ENCODE results near the gene LIMS1. TPM values are rescaled to one million over a fixed set of nuclear protein-coding genes. Genes with fewer than 3 reads are reported as not detected.
A peak's percentile ranks its signal among the peaks of the same experiment; 100 is the strongest.

LIMS1 gene
- polyA plus RNA-seq, 3 donors = 44.0 to 130 (median 124) TPM

GRCh38 chr2:108571286-108571685 lies 37.0 kb downstream of the LIMS1 start:
- Histone ChIP-seq H3K27ac (ENCODE audit: low read depth in 1 of 2, low read length in 2 of 2) (no peak overlapping the region), H3K4me3 (replicated peaks in 1 of 3; ENCODE audit: low read depth in 2 of 3, low read length in 3 of 3) (no peak overlapping the region), H3K4me1 (ENCODE audit: control insufficient read depth in 1 of 2, insufficient read depth in 2 of 2, low read length in 2 of 2) (peaks cover 7 to 26% of the 10 kb centered on the region in 2 donors), H3K36me3 (replicated peaks in 1 of 2; ENCODE audit: control insufficient read depth in 1 of 2, insufficient read depth in 2 of 2, low read length in 2 of 2) (no peaks in the 10 kb centered on the region), H2AFZ (ENCODE audit: insufficient read depth, low read depth, low read length, poor library complexity, severe bottlenecking) (no peak overlapping the region), H3K9me3 (replicated peaks in 1 of 2; ENCODE audit: control insufficient read depth in 1 of 2, insufficient read depth in 1 of 2, low read length in 2 of 2) (no peaks in the 10 kb centered on the region), H4K20me1 (ENCODE audit: insufficient read depth, low read length) (peaks cover 39% of the 10 kb centered on the region), H3K79me2 (ENCODE audit: insufficient read depth, low read length) (peaks cover 77% of the 10 kb centered on the region), H3K9ac (ENCODE audit: insufficient read depth, low read length, poor library complexity, severe bottlenecking) (no peak overlapping the region), H3K27me3 (ENCODE audit: control insufficient read depth in 2 of 2, insufficient read depth in 2 of 2, low read length in 2 of 2) (no peaks in the 10 kb centered on the region), H3K4me2 (replicated peaks; ENCODE audit: extremely low read depth, low read length, poor library complexity, severe bottlenecking) (no peak overlapping the region)
- no peak for TF ChIP-seq CTCF (IDR thresholded peaks at IDR 0.05)
- peaks cover 42% of the 10 kb centered on the region for H3K4me1 Mint-ChIP-seq
- WGBS (ENCODE audit: insufficient coverage) = no CpG with 5 or more reads among the region's 3 CpGs
- H3K9me3 Mint-ChIP-seq = no peaks in the 10 kb centered on the region
- no peak overlapping the region for H3K27ac Mint-ChIP-seq
- no peak overlapping the region for H3K4me3 Mint-ChIP-seq
- no peaks in the 10 kb centered on the region for H3K36me3 Mint-ChIP-seq
- intact Hi-C loops (cut with micrococcal nuclease) = no loop called here
- DNase-seq = no peak
- H3K27me3 Mint-ChIP-seq (ENCODE audit: low read depth in 3 of 3) = no peaks in the 10 kb centered on the region

DNA sequence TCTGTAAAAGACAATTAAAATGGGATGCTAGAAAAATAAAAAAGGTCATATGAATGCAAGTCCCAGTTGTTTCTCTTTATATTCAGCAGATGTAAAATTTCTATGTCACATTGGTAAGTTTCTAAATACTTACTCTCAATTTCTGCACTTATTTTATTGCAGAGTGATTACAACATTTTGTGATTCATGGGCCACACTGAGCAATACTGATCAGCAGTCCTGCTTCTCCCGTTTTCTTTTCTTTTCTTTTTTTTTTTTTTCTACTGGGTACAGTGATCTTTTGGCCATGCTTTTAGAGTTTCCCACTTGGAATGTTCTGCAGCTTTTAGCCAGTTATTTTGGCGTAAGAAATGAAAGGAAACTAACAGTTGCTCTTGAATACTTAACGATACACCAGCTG lies 38.8 kb downstream of the LIMS1 start:
- no peak for TF ChIP-seq CTCF (IDR thresholded peaks at IDR 0.05)
- no peaks in the 10 kb centered on the region for H3K27me3 Mint-ChIP-seq (ENCODE audit: low read depth in 3 of 3)
- intact Hi-C loops (cut with micrococcal nuclease) = no loop called here
- H3K4me1 Mint-ChIP-seq = peaks cover 38% of the 10 kb centered on the region
- no peak overlapping the region for H2AFZ ChIP-seq (ENCODE audit: insufficient read depth, low read depth, low read length, poor library complexity, severe bottlenecking)
- WGBS (ENCODE audit: insufficient coverage) = 100% methylated on average over 1 of the region's 3 CpGs
- H3K36me3 Mint-ChIP-seq = no peaks in the 10 kb centered on the region
- H3K9ac ChIP-seq (ENCODE audit: insufficient read depth, low read length, poor library complexity, severe bottlenecking) = no peak overlapping the region
- H3K27ac Mint-ChIP-seq = peak overlapping the region in 5 of 7 donors; percentile 13 to 73 (median 70)
- no peak overlapping the region for H3K4me3 Mint-ChIP-seq
- no peaks in the 10 kb centered on the region for H3K9me3 Mint-ChIP-seq
- H4K20me1 ChIP-seq (ENCODE audit: insufficient read depth, low read length) = peaks cover 39% of the 10 kb centered on the region
- H3K4me2 ChIP-seq (replicated peaks; ENCODE audit: extremely low read depth, low read length, poor library complexity, severe bottlenecking) = no peak overlapping the region
- H3K27me3 ChIP-seq (ENCODE audit: control insufficient read depth in 2 of 2, insufficient read depth in 2 of 2, low read length in 2 of 2) = no peaks in the 10 kb centered on the region
- no peaks in the 10 kb centered on the region for H3K9me3 ChIP-seq (replicated peaks in 1 of 2; ENCODE audit: control insufficient read depth in 1 of 2, insufficient read depth in 1 of 2, low read length in 2 of 2)
- H3K36me3 ChIP-seq (replicated peaks in 1 of 2; ENCODE audit: control insufficient read depth in 1 of 2, insufficient read depth in 2 of 2, low read length in 2 of 2) = no peaks in the 10 kb centered on the region
- peak in 2 of 3 donors; percentile 35 to 42 for DNase-seq
- H3K27ac ChIP-seq (ENCODE audit: low read depth in 1 of 2, low read length in 2 of 2) = peak overlapping the region in 1 of 2 donors; percentile 40
- no peak overlapping the region for H3K4me3 ChIP-seq (replicated peaks in 1 of 3; ENCODE audit: low read depth in 2 of 3, low read length in 3 of 3)
- peaks cover 7 to 26% of the 10 kb centered on the region in 2 donors for H3K4me1 ChIP-seq (ENCODE audit: control insufficient read depth in 1 of 2, insufficient read depth in 2 of 2, low read length in 2 of 2)
- peaks cover 78% of the 10 kb centered on the region for H3K79me2 ChIP-seq (ENCODE audit: insufficient read depth, low read length)

All from CD14-positive monocyte (primary cell).